ENCODE measurements around the gene SPARCL1. TPM values are rescaled to one million over a fixed set of nuclear protein-coding genes. Genes with fewer than 3 reads are reported as not detected.
A peak's percentile ranks its signal among the peaks of the same experiment; 100 is the strongest.

SPARCL1 gene
- total and polyA plus RNA-seq, 2 experiments from 2014 or later = 1.5 to 2.4 TPM

GRCh38 chr4:87469390-87469789 lies 59.8 kb downstream of the SPARCL1 start:
- Mint-ChIP-seq H3K36me3 (ENCODE audit: low read depth) (no peaks in the 10 kb centered on the region), H3K27ac (no peak overlapping the region), H3K4me3 (no peak overlapping the region), H3K9me3 (no peaks in the 10 kb centered on the region), H3K27me3 (ENCODE audit: insufficient read depth, low read depth, poor library complexity) (peaks cover under 1% of the 10 kb centered on the region), H3K4me1 (no peaks in the 10 kb centered on the region)
- ATAC-seq (no peak), DNase-seq (ENCODE audit: low spot score) (no peak)
- Histone ChIP-seq H3F3A (replicated peaks; ENCODE audit: low read depth) (no peaks in the 10 kb centered on the region), H3K4me3 (no peak overlapping the region), H3K9me2 (ENCODE audit: insufficient read depth) (no peaks in the 10 kb centered on the region), H3K27me3 (ENCODE audit: insufficient read depth) (no peaks in the 10 kb centered on the region), H3K27ac (ENCODE audit: low read depth) (no peak overlapping the region), H3K4me2 (no peak overlapping the region), H2AFZ (no peak overlapping the region), H3K79me2 (replicated peaks; ENCODE audit: insufficient read depth) (no peaks in the 10 kb centered on the region), H3K4me1 (ENCODE audit: insufficient read depth) (no peaks in the 10 kb centered on the region), H3K36me3 (ENCODE audit: insufficient read depth) (no peaks in the 10 kb centered on the region), H4K20me1 (replicated peaks; ENCODE audit: insufficient read depth) (no peaks in the 10 kb centered on the region)
- TF ChIP-seq EZH2 (IDR thresholded peaks at IDR 0.05; ENCODE audit: low read depth, unreplicated experiment) (no peak), STAT1 (IDR thresholded peaks at IDR 0.05; ENCODE audit: unreplicated experiment) (no peak), ZNF114 (CRISPR knock-in tag; IDR thresholded peaks at IDR 0.05) (no peak)

GRCh38 chr4:87465739-87466366 lies 63.3 kb downstream of the SPARCL1 start:
- Histone ChIP-seq H2AFZ (no peak overlapping the region), H3F3A (replicated peaks; ENCODE audit: low read depth) (no peaks in the 10 kb centered on the region), H3K4me1 (ENCODE audit: insufficient read depth) (peaks cover 10% of the 10 kb centered on the region), H4K20me1 (replicated peaks; ENCODE audit: insufficient read depth) (no peaks in the 10 kb centered on the region), H3K79me2 (replicated peaks; ENCODE audit: insufficient read depth) (no peaks in the 10 kb centered on the region), H3K36me3 (ENCODE audit: insufficient read depth) (no peaks in the 10 kb centered on the region), H3K4me3 (no peak overlapping the region; the same call in 1 of the 2 replicates), H3K27ac (ENCODE audit: low read depth) (0 out of 2 replicates have a peak overlapping the region, but pooled peaks have one; percentile 15), H3K9me2 (ENCODE audit: insufficient read depth) (no peaks in the 10 kb centered on the region), H3K4me2 (no peak overlapping the region), H3K27me3 (ENCODE audit: insufficient read depth) (no peaks in the 10 kb centered on the region)
- peak; percentile 64 for ATAC-seq
- H3K4me3 Mint-ChIP-seq = no peak overlapping the region
- no peaks in the 10 kb centered on the region for H3K36me3 Mint-ChIP-seq (ENCODE audit: low read depth)
- H3K27me3 Mint-ChIP-seq (ENCODE audit: insufficient read depth, low read depth, poor library complexity) = no peaks in the 10 kb centered on the region
- H3K27ac Mint-ChIP-seq = no peak overlapping the region
- peak; percentile 72 for DNase-seq (ENCODE audit: low spot score)
- peaks cover 5% of the 10 kb centered on the region; the same call in 2 of the 3 replicates for H3K4me1 Mint-ChIP-seq
- TF ChIP-seq CTCF (conservative IDR thresholded peaks at IDR 0.05; ENCODE audit: low read depth in 2 of 2) = peak; percentile 64 to 88
- no peak for TF ChIP-seq ZNF331 (CRISPR knock-in tag; IDR thresholded peaks at IDR 0.05; ENCODE audit: low read depth)
- H3K9me3 Mint-ChIP-seq = no peaks in the 10 kb centered on the region

- Histone ChIP-seq H3K4me3 (no peak overlapping the region), H3K9me2 (ENCODE audit: insufficient read depth) (no peaks in the 10 kb centered on the region), H3K27me3 (ENCODE audit: insufficient read depth) (no peaks in the 10 kb centered on the region), H4K20me1 (replicated peaks; ENCODE audit: insufficient read depth) (no peaks in the 10 kb centered on the region), H3F3A (replicated peaks; ENCODE audit: low read depth) (no peaks in the 10 kb centered on the region), H3K4me2 (no peak overlapping the region), H2AFZ (no peak overlapping the region), H3K27ac (ENCODE audit: low read depth) (no peak overlapping the region), H3K79me2 (replicated peaks; ENCODE audit: insufficient read depth) (no peaks in the 10 kb centered on the region), H3K36me3 (ENCODE audit: insufficient read depth) (0 out of 2 replicates have a peak, but pooled peaks cover 6% of the 10 kb centered on the region), H3K4me1 (ENCODE audit: insufficient read depth) (peaks cover 11% of the 10 kb centered on the region)
- Mint-ChIP-seq H3K4me3 (no peak overlapping the region), H3K27ac (no peak overlapping the region), H3K9me3 (no peaks in the 10 kb centered on the region), H3K36me3 (ENCODE audit: low read depth) (peaks cover 21% of the 10 kb centered on the region), H3K27me3 (ENCODE audit: insufficient read depth, low read depth, poor library complexity) (no peaks in the 10 kb centered on the region), H3K4me1 (peaks cover 5% of the 10 kb centered on the region; the same call in 2 of the 3 replicates)
- ATAC-seq = no peak
- DNase-seq (ENCODE audit: low spot score) = no peak
- TF ChIP-seq ZNF331 (CRISPR knock-in tag; IDR thresholded peaks at IDR 0.05; ENCODE audit: low read depth) (no peak), CREB1 (CRISPR knock-in tag; IDR thresholded peaks at IDR 0.05; ENCODE audit: low read depth) (no peak), POLR2AphosphoS5 (IDR thresholded peaks at IDR 0.05; ENCODE audit: low read depth) (no peak), JUNB (IDR thresholded peaks at IDR 0.05; ENCODE audit: unreplicated experiment) (no peak), ETS1 (IDR thresholded peaks at IDR 0.05) (no peak), CTCF (conservative IDR thresholded peaks at IDR 0.05; ENCODE audit: low read depth in 2 of 2) (no peak), REST (IDR thresholded peaks at IDR 0.05; ENCODE audit: unreplicated experiment) (no peak)
Measured at GRCh38 chr4:87462102-87462501, 67.1 kb downstream of the SPARCL1 start.
